Measurements from ENCODE around the gene TNC.

- TF ChIP-seq SP1 (IDR thresholded peaks at IDR 0.05) = no peak
- no peak for TF ChIP-seq ZNF384 (IDR thresholded peaks at IDR 0.05)
- no peak for TF ChIP-seq FOXK2 (IDR thresholded peaks at IDR 0.05)
- no peak for TF ChIP-seq CTBP1 (IDR thresholded peaks at IDR 0.05; ENCODE audit: borderline replicate concordance)
Observed at GRCh38 chr9:115143689-115144088, 25.7 kb upstream of the TNC start.

Data from HEK293T (cell line).